HEK293 (cell line): ENCODE results near the gene UTRN.

ENCODE experiments used
- ZBTB49 ChIP-seq: fragments of 450-650 bp; formaldehyde crosslinking; IDR thresholded peaks from 2 replicates; pipeline ENCODE4 v1.5.1; 2016; ENCODE audit warnings: missing biosample characterization, missing genetic modification characterization, low read depth
- ZNF580 ChIP-seq: fragments of 450-650 bp; formaldehyde crosslinking; IDR thresholded peaks from 2 replicates; pipeline ENCODE4 v1.5.1; 2016; ENCODE audit warnings: missing biosample characterization, missing genetic modification characterization
- ZNF768 ChIP-seq: fragments of 450-650 bp; formaldehyde crosslinking; IDR thresholded peaks from 2 replicates; pipeline ENCODE4 v1.5.1; 2018; ENCODE audit warnings: missing biosample characterization, mild to moderate bottlenecking, missing genetic modification characterization

GRCh38 chr6:144307880-144308279 lies 22.7 kb downstream of the UTRN start:
- TF ChIP-seq ZNF580 (tag by site-specific recombination) = no peak
- TF ChIP-seq ZNF768 = no peak
- no peak for TF ChIP-seq ZBTB49 (tag by site-specific recombination)
